Liver (tissue), 9 donors: ENCODE data around the gene SLC43A3. TPM values are rescaled to one million over a fixed set of nuclear protein-coding genes. Genes with fewer than 3 reads are reported as not detected.

Experiments used
- DNase-seq: peaks from one replicate; pipeline ENCODE4 v3.0.0-alpha.2; 2017; ENCODE audit warnings: low spot score
- H3K27ac ChIP-seq, 2 donors: one replicate each; pipeline ENCODE4 v1.7.0; 2013; ENCODE audit warnings: inconsistent platforms in 2 of 2, low read length in 2 of 2, control low read depth in 1 of 2, low read depth in 1 of 2, mild to moderate bottlenecking in 1 of 2
- H3K27me3 ChIP-seq, 4 donors: one replicate each; pipeline versions ENCODE4 v1.6.1 to v1.7.0; 2013; ENCODE audit warnings: low read length in 3 of 4, inconsistent platforms in 1 of 4, mild to moderate bottlenecking in 1 of 4, moderate library complexity in 1 of 4; ENCODE audit not compliant: control insufficient read depth in 4 of 4, insufficient read depth in 4 of 4
- H3K36me3 ChIP-seq, 4 donors: one replicate each; pipeline versions ENCODE4 v1.6.1 to v1.7.0; 2013; ENCODE audit warnings: low read length in 3 of 4, mild to moderate bottlenecking in 3 of 4, low read depth in 1 of 4, moderate library complexity in 1 of 4; ENCODE audit not compliant: control insufficient read depth in 4 of 4, insufficient read depth in 3 of 4
- H3K4me1 ChIP-seq, 4 donors: one replicate each; pipeline versions ENCODE4 v1.6.1 to v1.7.0; 2013; ENCODE audit warnings: low read length in 3 of 4, mild to moderate bottlenecking in 3 of 4, moderate library complexity in 1 of 4; ENCODE audit not compliant: control insufficient read depth in 4 of 4, insufficient read depth in 4 of 4
- H3K4me3 ChIP-seq, 3 donors: one replicate each; pipeline versions ENCODE4 v1.6.1 to v1.7.0; 2013; ENCODE audit warnings: low read length in 3 of 3, control low read depth in 1 of 3, low read depth in 1 of 3, mild to moderate bottlenecking in 1 of 3
- H3K9ac ChIP-seq, 2 donors: one replicate each; pipeline ENCODE4 v1.7.0; 2013; ENCODE audit warnings: low read length in 2 of 2, mild to moderate bottlenecking in 2 of 2, moderate library complexity in 2 of 2, control low read depth in 1 of 2, low read depth in 1 of 2
- H3K9me3 ChIP-seq, 4 donors: one replicate each; pipeline versions ENCODE4 v1.6.1 to v1.7.0; 2013; ENCODE audit warnings: low read length in 3 of 4; ENCODE audit not compliant: control insufficient read depth in 4 of 4
- ATF3 ChIP-seq: IDR thresholded peaks from 2 replicates; pipeline ENCODE4 v1.6.1; 2016; ENCODE audit warnings: antibody characterized with exemption
- CTCF ChIP-seq: fragments of 150-350 bp; IDR thresholded peaks from 2 replicates; pipeline ENCODE4 v1.5.1; 2017; ENCODE audit warnings: improper control_type of control experiment, low read depth, low read length; ENCODE audit not compliant: missing input control
- FOXA1 ChIP-seq: IDR thresholded peaks from 2 replicates; pipeline ENCODE4 v1.6.1; 2016; ENCODE audit warnings: antibody characterized with exemption
- FOXA2 ChIP-seq: IDR thresholded peaks from 2 replicates; pipeline ENCODE4 v1.6.1; 2016; ENCODE audit warnings: antibody characterized with exemption
- GABPA ChIP-seq, 2 donors: IDR thresholded peaks in 1 of 2; conservative IDR thresholded peaks in 1 of 2; 2 replicates each; pipeline ENCODE4 v1.6.1; 2016; ENCODE audit warnings: antibody characterized with exemption in 2 of 2, mild to moderate bottlenecking in 1 of 2, moderate library complexity in 1 of 2
- HNF4A ChIP-seq, 2 donors: conservative IDR thresholded peaks; 2 replicates each; pipeline ENCODE4 v1.6.1; 2016; ENCODE audit warnings: antibody characterized with exemption in 2 of 2, mild to moderate bottlenecking in 2 of 2
- HNF4G ChIP-seq: IDR thresholded peaks from 2 replicates; pipeline ENCODE4 v1.6.1; 2016; ENCODE audit warnings: antibody characterized with exemption
- JUND ChIP-seq, 2 donors: IDR thresholded peaks; 2 replicates each; pipeline ENCODE4 v1.6.1; 2016; ENCODE audit warnings: antibody characterized with exemption in 2 of 2
- NR2F2 ChIP-seq: IDR thresholded peaks from 2 replicates; pipeline ENCODE4 v1.6.1; 2016; ENCODE audit warnings: antibody characterized with exemption
- RAD21 ChIP-seq, 2 donors: IDR thresholded peaks; 2 replicates each; pipeline ENCODE4 v1.6.1; 2016; ENCODE audit warnings: antibody characterized with exemption in 2 of 2, mild to moderate bottlenecking in 2 of 2
- REST ChIP-seq: IDR thresholded peaks from 2 replicates; pipeline ENCODE4 v1.6.1; 2016; ENCODE audit warnings: antibody characterized with exemption, mild to moderate bottlenecking
- SP1 ChIP-seq: IDR thresholded peaks from 2 replicates; pipeline ENCODE4 v1.6.1; 2018; ENCODE audit warnings: antibody characterized with exemption, mild to moderate bottlenecking
- TAF1 ChIP-seq: conservative IDR thresholded peaks from 2 replicates; pipeline ENCODE4 v1.6.1; 2016; ENCODE audit warnings: antibody characterized with exemption, mild to moderate bottlenecking
- YY1 ChIP-seq: IDR thresholded peaks from 2 replicates; pipeline ENCODE4 v1.6.1; 2016; ENCODE audit warnings: antibody characterized with exemption, mild to moderate bottlenecking
- ZBTB33 ChIP-seq: IDR thresholded peaks from 2 replicates; pipeline ENCODE4 v1.6.1; 2016; ENCODE audit warnings: antibody characterized with exemption
- WGBS: extraction: QIAGEN DNeasy Blood & Tissue Kit; methylation state at CpG from one replicate; pipeline ENCODE4 v1.1.7; 2013; 5-methylcytosine and 5-hydroxymethylcytosine counted together
- polyA plus RNA-seq, 2 donors: library from polyadenylated mRNA; stranded (reverse) in 1 of 2; unstranded in 1 of 2; fragments of 200-250 nt in 1 of 2; fragments of >200 nt in 1 of 2; fragmentation: Nextera tagmentation in 1 of 2; extraction: Ambion mirVana in 1 of 2; gene quantifications; one replicate each; pipeline versions ENCODE4 v1.2.1 to v1.2.3, GENCODE V29; 2013 to 2015
- total RNA-seq, 2 donors: library from RNA; depleted of rRNA; stranded (reverse); fragments of >200 nt; gene quantifications; one replicate each; pipeline ENCODE4 v1.2.3, GENCODE V29; 2014
- donor health status: healthy.
- donor health status: healthy.
- donor health status: healthy.
- donor health status: healthy.
- donor health status: healthy.

The SLC43A3 gene
- total and polyA plus RNA-seq, 4 donors, result 47.2 to 152 (median 93.0) TPM

GRCh38 chr11:57377107-57377506, 49.8 kb downstream of the SLC43A3 start:
- no peak for DNase-seq
- Histone ChIP-seq H3K4me3 (no peak overlapping the region), H3K9ac (no peak overlapping the region), H3K36me3 (no peaks in the 10 kb centered on the region), H3K9me3 (no peaks in the 10 kb centered on the region), H3K27me3 (no peaks in the 10 kb centered on the region), H3K4me1 (no peaks in the 10 kb centered on the region), H3K27ac (no peak overlapping the region)
- WGBS, result 75% methylated on average over 5 of the region's 5 CpGs
- TF ChIP-seq REST (no peak), SP1 (no peak), NR2F2 (no peak), GABPA (IDR thresholded peaks at IDR 0.05 in 1 of 2, conservative IDR thresholded peaks at IDR 0.05 in 1 of 2) (no peak), FOXA1 (no peak), ZBTB33 (no peak), TAF1 (no peak), RAD21 (IDR thresholded peaks at IDR 0.05) (no peak), CTCF (no peak), HNF4A (conservative IDR thresholded peaks at IDR 0.05) (no peak), HNF4G (no peak), FOXA2 (no peak), JUND (IDR thresholded peaks at IDR 0.05) (no peak), ATF3 (no peak), YY1 (no peak)
